H1 (cell line): ENCODE results near the gene HGFAC. TPM values are rescaled to one million over a fixed set of nuclear protein-coding genes. Genes with fewer than 3 reads are reported as not detected.

Source experiments
- CTCF ChIA-PET: fragments of 300-600 bp; sonication (Branson Sonifier 250); formaldehyde crosslinking; loops from one replicate; lab custom pipeline; 2021; ENCODE audit not compliant: partially characterized antibody; lab: Charles Lee
- POLR2A ChIA-PET: fragments of 300-600 bp; sonication (Branson Sonifier 250); formaldehyde crosslinking; loops from one replicate; lab custom pipeline; 2021; ENCODE audit warnings: inconsistent platforms; ENCODE audit not compliant: partially characterized antibody; lab: Charles Lee
- DNase-seq, 2 experiments: peaks; one replicate each; pipeline versions ENCODE4 v3.0.0 to v3.0.0-alpha.2; 2010 to 2022; ENCODE audit warnings: low spot score in 2 of 2, low read depth in 1 of 2, mixed read lengths in 1 of 2
- FAIRE-seq: peaks from 2 replicates; lab custom pipeline; 2011; peaks lifted over from hg19 to GRCh38; lab: Jason Lieb, UNC
- H2AFZ ChIP-seq: 2 replicates; pipeline ENCODE4 v1.8.1; 2012; ENCODE audit warnings: low read length, inconsistent platforms
- H2AK5ac ChIP-seq: 2 replicates; pipeline ENCODE4 v1.6.1; 2013; ENCODE audit warnings: low read depth, low read length
- H2BK120ac ChIP-seq: replicated peaks from 2 replicates; pipeline ENCODE3; 2013; ENCODE audit warnings: low read depth, low read length, inconsistent platforms
- H2BK12ac ChIP-seq: 2 replicates; pipeline ENCODE4 v1.6.1; 2013; ENCODE audit warnings: low read depth, low read length
- H2BK15ac ChIP-seq: 2 replicates; pipeline ENCODE4 v1.6.1; 2013; ENCODE audit warnings: low read length
- H2BK20ac ChIP-seq: 2 replicates; pipeline ENCODE4 v1.6.1; 2013; ENCODE audit warnings: low read length
- H2BK5ac ChIP-seq: 2 replicates; pipeline ENCODE4 v1.6.1; 2013; ENCODE audit warnings: low read depth, low read length
- H3K14ac ChIP-seq: 2 replicates; pipeline ENCODE4 v1.6.1; 2013; ENCODE audit warnings: inconsistent platforms; ENCODE audit not compliant: insufficient read length
- H3K18ac ChIP-seq: 2 replicates; pipeline ENCODE4 v1.6.1; 2013; ENCODE audit warnings: low read length; ENCODE audit errors: extremely low read depth
- H3K23ac ChIP-seq: 2 replicates; pipeline ENCODE4 v1.6.1; 2013; ENCODE audit warnings: inconsistent platforms; ENCODE audit not compliant: insufficient read length
- H3K23me2 ChIP-seq: 2 replicates; pipeline ENCODE4 v1.6.1; 2013; ENCODE audit warnings: low read depth, low read length
- H3K27ac ChIP-seq: 2 replicates; pipeline ENCODE4 v1.6.1; 2011; ENCODE audit warnings: low read depth, low read length, inconsistent platforms
- H3K27me3 ChIP-seq, 4 experiments: replicated peaks in 1 of 4; 1 replicate in 1 of 4; 2 replicates in 3 of 4; pipeline versions ENCODE4 v1.6.1 to v1.8.1; 2011 to 2013; ENCODE audit warnings: low read length in 3 of 4, mild to moderate bottlenecking in 3 of 4, inconsistent platforms in 2 of 4, mixed read lengths in 2 of 4, moderate library complexity in 1 of 4; ENCODE audit not compliant: control insufficient read depth in 3 of 4, insufficient read depth in 3 of 4; ENCODE audit errors: extremely low read depth in 1 of 4
- H3K36me3 ChIP-seq, 4 experiments: 2 replicates each; pipeline versions ENCODE4 v1.6.1 to v1.8.1; 2011 to 2013; ENCODE audit warnings: mild to moderate bottlenecking in 4 of 4, low read length in 3 of 4, moderate library complexity in 2 of 4, control low read depth in 1 of 4, inconsistent platforms in 1 of 4; ENCODE audit not compliant: insufficient read depth in 4 of 4, control insufficient read depth in 2 of 4
- H3K4ac ChIP-seq: replicated peaks from 2 replicates; pipeline ENCODE3; 2013; ENCODE audit warnings: low read length, low read depth, mixed read lengths, inconsistent platforms; ENCODE audit not compliant: insufficient read length
- H3K4me1 ChIP-seq, 4 experiments: replicated peaks in 1 of 4; 1 replicate in 1 of 4; 2 replicates in 3 of 4; pipeline versions ENCODE4 v1.6.1 to v1.8.1; 2011 to 2013; ENCODE audit warnings: low read length in 3 of 4, inconsistent platforms in 2 of 4, mixed read lengths in 1 of 4; ENCODE audit not compliant: insufficient read depth in 4 of 4, control insufficient read depth in 3 of 4
- H3K4me2 ChIP-seq, 2 experiments: 2 replicates each; pipeline versions ENCODE4 v1.6.1 to v1.8.1; 2011 to 2013; ENCODE audit warnings: low read depth in 2 of 2, low read length in 2 of 2, control low read depth in 1 of 2, inconsistent platforms in 1 of 2, mild to moderate bottlenecking in 1 of 2; ENCODE audit not compliant: insufficient read depth in 1 of 2
- H3K4me3 ChIP-seq, 4 experiments: fragments of 200-600, 300-600 bp in 1 of 4; sonication (generic), shearing (Covaris generic), sonication (Bioruptor Twin) in 1 of 4; 2 replicates each; pipeline versions ENCODE4 v1.5.1 to v1.8.1; 2011 to 2016; ENCODE audit warnings: low read length in 4 of 4, low read depth in 3 of 4, control low read depth in 2 of 4, inconsistent platforms in 2 of 4, mild to moderate bottlenecking in 2 of 4, mixed read lengths in 1 of 4, moderate library complexity in 1 of 4; ENCODE audit not compliant: insufficient read depth in 2 of 4; ENCODE audit errors: extremely low read depth in 1 of 4
- H3K56ac ChIP-seq: replicated peaks from 2 replicates; pipeline ENCODE3; 2013; ENCODE audit warnings: low read depth, mild to moderate bottlenecking, mixed read lengths, low read length, inconsistent platforms; ENCODE audit not compliant: insufficient read length
- H3K79me1 ChIP-seq: 2 replicates; pipeline ENCODE4 v1.6.1; 2013; ENCODE audit warnings: low read depth, low read length, control low read depth
- H3K79me2 ChIP-seq, 2 experiments: 2 replicates each; pipeline versions ENCODE4 v1.6.1 to v1.8.1; 2012 to 2013; ENCODE audit warnings: low read length in 2 of 2, mild to moderate bottlenecking in 2 of 2, inconsistent platforms in 1 of 2; ENCODE audit not compliant: insufficient read depth in 2 of 2, control insufficient read depth in 1 of 2
- H3K9ac ChIP-seq, 4 experiments: replicated peaks in 1 of 4; 1 replicate in 1 of 4; 2 replicates in 3 of 4; pipeline versions ENCODE4 v1.6.1 to v1.8.1; 2011 to 2013; ENCODE audit warnings: low read depth in 3 of 4, low read length in 3 of 4, control low read depth in 2 of 4, mild to moderate bottlenecking in 2 of 4, moderate library complexity in 2 of 4, inconsistent platforms in 1 of 4; ENCODE audit errors: extremely low read depth in 1 of 4
- H3K9me3 ChIP-seq, 2 experiments: 2 replicates each; pipeline versions ENCODE4 v1.6.1 to v1.8.1; 2012 to 2013; ENCODE audit warnings: mild to moderate bottlenecking in 2 of 2, moderate library complexity in 2 of 2, control low read depth in 1 of 2, inconsistent platforms in 1 of 2, low read depth in 1 of 2, low read length in 1 of 2, mixed read lengths in 1 of 2; ENCODE audit not compliant: insufficient read depth in 2 of 2
- H4K20me1 ChIP-seq, 2 experiments: replicated peaks in 1 of 2; 2 replicates each; pipeline versions ENCODE3 to v1.8.1; 2011 to 2013; ENCODE audit warnings: inconsistent platforms in 2 of 2, low read length in 2 of 2, mild to moderate bottlenecking in 1 of 2; ENCODE audit not compliant: insufficient read depth in 2 of 2, control insufficient read depth in 1 of 2
- H4K5ac ChIP-seq: 2 replicates; pipeline ENCODE4 v1.6.1; 2013; ENCODE audit warnings: low read length, low read depth, mixed read lengths, inconsistent platforms; ENCODE audit not compliant: insufficient read length
- H4K8ac ChIP-seq: 2 replicates; pipeline ENCODE4 v1.8.0; 2013; ENCODE audit warnings: mild to moderate bottlenecking, moderate library complexity, low read length, inconsistent platforms; ENCODE audit not compliant: insufficient read depth; ENCODE audit errors: extremely low read depth
- H4K91ac ChIP-seq: replicated peaks from 2 replicates; pipeline ENCODE3; 2013; ENCODE audit warnings: low read length, mixed read lengths, inconsistent platforms; ENCODE audit not compliant: insufficient read length
- GABPA ChIP-seq: IDR thresholded peaks from 2 replicates; pipeline ENCODE4 v1.6.1; 2011; ENCODE audit warnings: mild to moderate bottlenecking, low read length, moderate library complexity, borderline replicate concordance; ENCODE audit not compliant: insufficient read depth
- GTF2F1 ChIP-seq: IDR thresholded peaks from 2 replicates; pipeline ENCODE4 v1.6.1; 2012; ENCODE audit warnings: low read depth, low read length, improper control_type of control experiment, borderline replicate concordance
- PHF8 ChIP-seq: fragments of 200-600 bp; sonication (generic); conservative IDR thresholded peaks from 2 replicates; pipeline ENCODE4 v1.7.1; 2012; ENCODE audit warnings: low read depth, mild to moderate bottlenecking, inconsistent platforms, low read length, moderate library complexity
- TBP ChIP-seq: IDR thresholded peaks from 2 replicates; pipeline ENCODE4 v1.6.1; 2011; ENCODE audit warnings: low read depth, low read length, improper control_type of control experiment
- TCF12 ChIP-seq: IDR thresholded peaks from 2 replicates; pipeline ENCODE4 v1.6.1; 2011; ENCODE audit warnings: low read depth, mild to moderate bottlenecking, low read length
- WGBS, 2 experiments: shearing (Covaris generic) in 1 of 2; methylation state at CpG; one replicate each; pipeline versions ENCODE4 v1.1.6 to v1.1.7; 2013 to 2015; ENCODE audit warnings: low lambda C conversion rate in 2 of 2, mixed read lengths in 2 of 2, inconsistent platforms in 1 of 2, low coverage in 1 of 2, missing lambda C conversion rate in 1 of 2; ENCODE audit not compliant: insufficient replicate concordance in 2 of 2, insufficient coverage in 1 of 2, insufficient read length in 1 of 2; ENCODE audit errors: extremely low coverage in 1 of 2, missing lambda C conversion rate in 1 of 2; 5-methylcytosine and 5-hydroxymethylcytosine counted together
- polyA plus RNA-seq, 7 experiments: library from polyadenylated mRNA; depleted of rRNA in 3 of 7; stranded (reverse) in 5 of 7; unstranded in 2 of 7; fragments of >200 nt in 5 of 7; fragments of 200-250 nt in 2 of 7; gene quantifications; 1 replicate in 5 of 7; 2 replicates in 1 of 7; 4 replicates in 1 of 7; pipeline versions ENCODE4 v1.2.1 to v1.2.3, GENCODE V29; 2011 to 2013; ENCODE audit warnings: missing spikeins in 2 of 7, mixed read lengths in 2 of 7
- total RNA-seq: library from RNA; stranded (reverse); fragmentation: NEBNext Ultra II Directional; extraction: Animal tissue kit (Norgen Biotek cat#: 25700); gene quantifications from 2 replicates; pipeline ENCODE4 v1.2.1, GENCODE V29; 2021
- TF ChIP-seq, protein P1 (sequence below): IDR thresholded peaks from 2 replicates; pipeline ENCODE4 v1.6.1; 2012; ENCODE audit warnings: inconsistent platforms

The HGFAC gene
- total and polyA plus RNA-seq, 2 of the 8 experiments (the other 6 are each of a cell fraction or from before 2014, with no cell fraction given): 0.14 to 0.15 TPM

DNA sequence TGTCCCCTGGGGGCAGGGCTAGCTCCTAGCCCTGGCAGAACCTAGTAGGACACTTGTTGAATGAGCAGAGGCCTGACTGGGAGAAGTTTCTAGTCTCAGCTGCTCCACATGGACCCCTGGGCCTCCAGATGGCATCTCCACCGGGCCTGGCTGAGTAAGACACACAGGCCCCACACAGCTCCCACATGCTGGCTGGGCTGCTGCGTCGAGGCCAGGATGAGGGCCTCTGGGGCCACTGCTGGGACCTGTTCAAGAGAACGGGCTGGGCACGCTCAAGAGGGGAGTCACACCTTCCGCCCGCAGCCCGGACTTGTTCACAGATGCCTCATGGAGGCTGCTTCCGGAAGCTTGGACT, 4.2 kb upstream of the HGFAC start:
- no peak overlapping the region for H4K8ac ChIP-seq
- no peak overlapping the region for H3K4me2 ChIP-seq
- no peaks in the 10 kb centered on the region for H4K20me1 ChIP-seq
- H3K27ac ChIP-seq: no peak overlapping the region
- H3K23me2 ChIP-seq: no peaks in the 10 kb centered on the region
- H3K79me1 ChIP-seq: no peaks in the 10 kb centered on the region
- no peak overlapping the region for H3K23ac ChIP-seq
- no peak overlapping the region for H3K56ac ChIP-seq
- H3K79me2 ChIP-seq: no peaks in the 10 kb centered on the region
- POLR2A ChIA-PET: interaction anchor here (1.1 kb wide), 1 partner anchor 144 kb away, joined by 3 read pairs; no protein-coding TSS in a partner anchor
- no peaks in the 10 kb centered on the region; a peak in 1 of 7 replicates for H3K27me3 ChIP-seq
- FAIRE-seq (no peak), DNase-seq (no peak)
- no peak overlapping the region for H3K9ac ChIP-seq
- peaks cover 0 to 5% (median 2%) of the 10 kb centered on the region in 4 experiments; a peak in 3 of 7 replicates for H3K4me1 ChIP-seq
- 93% methylated on average over 9 of the region's 9 CpGs; no CpG with 5 or more reads in 1 of the 2 experiments for WGBS, 2 experiments
- no peak overlapping the region for H3K4me3 ChIP-seq
- no peak overlapping the region for H4K5ac ChIP-seq
- no peak overlapping the region for H2AFZ ChIP-seq
- no peaks in the 10 kb centered on the region for H3K36me3 ChIP-seq
- TF ChIP-seq GTF2F1: no peak
- TF ChIP-seq, protein P1, sequence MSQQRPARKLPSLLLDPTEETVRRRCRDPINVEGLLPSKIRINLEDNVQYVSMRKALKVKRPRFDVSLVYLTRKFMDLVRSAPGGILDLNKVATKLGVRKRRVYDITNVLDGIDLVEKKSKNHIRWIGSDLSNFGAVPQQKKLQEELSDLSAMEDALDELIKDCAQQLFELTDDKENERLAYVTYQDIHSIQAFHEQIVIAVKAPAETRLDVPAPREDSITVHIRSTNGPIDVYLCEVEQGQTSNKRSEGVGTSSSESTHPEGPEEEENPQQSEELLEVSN: no peak
- TF ChIP-seq GABPA: no peak
- no peak for TF ChIP-seq PHF8
- TF ChIP-seq TBP: no peak
- no peak for TF ChIP-seq TCF12
- TF ChIP-seq, all 59 proteins: peak for 0
- no peaks in the 10 kb centered on the region for H3K9me3 ChIP-seq
- H4K91ac ChIP-seq: no peak overlapping the region
- H2BK12ac ChIP-seq: no peak overlapping the region
- no peak overlapping the region for H2BK20ac ChIP-seq
- H2BK5ac ChIP-seq: no peak overlapping the region
- H2BK15ac ChIP-seq: no peak overlapping the region
- H2BK120ac ChIP-seq: no peak overlapping the region
- H3K18ac ChIP-seq: no peak overlapping the region
- H2AK5ac ChIP-seq: no peak overlapping the region
- CTCF ChIA-PET: interaction anchor here (1.4 to 11.6 kb wide), 5 partner anchors 10 to 92 kb away, joined by 4 to 152 read pairs (median 14); no protein-coding TSS in a partner anchor
- H3K14ac ChIP-seq: no peak overlapping the region
- H3K4ac ChIP-seq: no peak overlapping the region
